GM23248 (cell line): Measurements from ENCODE around the gene HIVEP1.

Source experiments
- EZH2 ChIP-seq: fragments of 200-600 bp; sonication (generic); IDR thresholded peaks from 2 replicates; pipeline ENCODE4 v1.6.1; 2018; ENCODE audit warnings: antibody characterized with exemption, mild to moderate bottlenecking; ENCODE audit not compliant: insufficient read depth, poor library complexity, severe bottlenecking
- EZH2phosphoT487 ChIP-seq: fragments of 200-600 bp; sonication (generic); IDR thresholded peaks from 2 replicates; pipeline ENCODE4 v1.6.1; 2018; ENCODE audit warnings: antibody characterized with exemption, moderate library complexity, mild to moderate bottlenecking, low read depth; ENCODE audit not compliant: insufficient read depth

- TF ChIP-seq EZH2phosphoT487 (no peak), EZH2 (no peak)
Observed at GRCh38 chr6:12138936-12139335, 126.8 kb downstream of the HIVEP1 start.
